ENCODE results near the gene POU4F2.
A peak's percentile ranks its signal among the peaks of the same experiment; 100 is the strongest.
"Not testable (repeated sequence)": the region's sequence is repeated elsewhere in the genome, so short reads cannot be mapped to it uniquely, and the experiment has no call there.

The POU4F2 gene

DNA sequence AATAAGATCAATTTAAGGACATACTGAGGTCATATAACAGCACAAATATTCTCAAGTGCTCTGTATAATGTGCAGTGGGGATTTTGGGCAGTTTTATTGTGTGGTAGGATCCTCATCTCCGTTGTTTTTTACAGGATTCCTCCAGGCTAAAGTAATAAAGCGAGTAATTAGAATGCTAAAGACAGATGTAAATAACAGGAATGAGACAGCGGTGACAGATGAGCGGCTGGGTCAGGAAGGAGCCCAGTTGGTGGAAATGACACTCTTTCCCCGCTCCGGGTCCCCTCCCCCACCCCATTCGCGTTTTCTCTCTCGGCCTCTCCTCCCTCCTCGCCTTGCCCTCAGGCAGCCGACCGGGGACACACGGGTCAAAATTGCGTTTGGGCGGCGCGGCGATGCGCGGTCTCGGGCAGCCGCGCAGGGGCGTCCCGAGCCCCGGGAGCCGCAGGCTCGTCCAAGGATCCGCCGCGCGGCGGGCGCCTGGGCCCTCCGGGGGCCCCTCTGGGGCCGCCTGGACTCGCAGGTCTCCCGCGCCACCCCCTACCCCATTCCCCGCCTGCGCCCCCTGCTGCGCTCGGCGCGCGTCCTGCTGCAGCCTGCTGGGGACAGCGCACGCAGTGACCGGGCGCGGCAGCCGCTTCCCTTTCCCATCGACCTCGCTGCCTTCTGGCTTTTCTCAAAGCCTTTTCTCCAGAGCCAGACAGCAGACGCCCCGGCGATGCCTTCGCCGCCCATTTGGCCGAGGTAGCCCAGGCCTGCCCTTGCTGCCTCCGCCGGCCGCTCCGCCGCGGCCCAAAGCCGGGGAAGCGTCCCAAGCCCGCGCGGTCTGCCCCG is 16.2 kb downstream of the POU4F2 start:
- peak; percentile 41 for DNase-seq (ENCODE audit: low spot score)

DNA sequence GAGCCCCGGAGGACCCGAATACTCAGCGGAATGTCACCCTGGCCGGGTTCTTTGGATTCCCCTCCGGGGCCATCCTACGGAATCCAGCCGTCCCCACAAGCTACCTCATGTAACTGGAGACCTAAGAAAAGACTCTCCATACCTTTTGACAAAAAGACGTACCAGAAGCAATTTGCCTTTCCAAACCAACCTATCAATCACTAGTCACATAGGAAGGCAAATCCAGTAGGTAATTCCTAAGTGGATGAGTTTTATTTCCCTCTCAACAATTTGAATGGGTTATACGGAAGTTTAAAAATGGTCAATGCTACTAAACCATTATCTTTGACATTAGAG is 16.8 kb downstream of the POU4F2 start:
- DNase-seq (ENCODE audit: low spot score), result no peak

DNA sequence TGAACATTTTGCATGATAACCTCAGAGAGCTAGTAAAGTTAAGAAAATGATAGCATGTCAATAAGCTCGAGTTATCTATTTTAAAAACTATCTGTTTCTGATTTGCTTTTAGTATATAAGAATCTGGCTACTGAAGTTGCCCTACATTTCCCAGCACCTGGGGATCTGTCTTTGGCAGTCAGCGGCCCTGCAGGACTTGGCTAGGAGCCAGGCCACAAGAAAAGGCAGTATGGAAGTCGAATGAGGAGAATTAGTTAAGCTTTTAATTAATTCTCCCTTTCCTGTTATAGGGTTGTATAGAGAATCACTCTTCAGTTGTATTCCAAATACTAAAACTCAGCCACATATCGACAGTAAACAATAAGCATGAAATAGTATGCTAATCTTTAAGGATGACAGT is 22.7 kb downstream of the POU4F2 start:
- no peak for DNase-seq (ENCODE audit: low spot score)

DNA sequence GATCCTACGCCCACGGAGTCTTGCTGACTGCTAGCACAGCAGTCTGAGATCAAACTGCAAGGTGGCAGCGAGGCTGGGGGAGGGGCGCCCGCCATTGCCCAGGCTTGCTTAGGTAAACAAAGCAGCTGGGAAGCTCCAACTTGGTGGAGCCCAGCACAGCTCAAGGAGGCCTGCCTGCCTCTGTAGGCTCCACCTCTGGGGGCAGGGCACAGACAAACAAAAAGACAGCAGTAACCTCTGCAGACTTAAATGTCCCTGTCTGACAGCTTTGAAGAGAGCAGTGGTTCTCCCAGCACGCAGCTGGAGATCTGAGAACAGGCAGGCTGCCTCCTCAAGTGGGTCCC is 25.2 kb downstream of the POU4F2 start:
- DNase-seq (ENCODE audit: low spot score), result not testable (repeated sequence)

DNA sequence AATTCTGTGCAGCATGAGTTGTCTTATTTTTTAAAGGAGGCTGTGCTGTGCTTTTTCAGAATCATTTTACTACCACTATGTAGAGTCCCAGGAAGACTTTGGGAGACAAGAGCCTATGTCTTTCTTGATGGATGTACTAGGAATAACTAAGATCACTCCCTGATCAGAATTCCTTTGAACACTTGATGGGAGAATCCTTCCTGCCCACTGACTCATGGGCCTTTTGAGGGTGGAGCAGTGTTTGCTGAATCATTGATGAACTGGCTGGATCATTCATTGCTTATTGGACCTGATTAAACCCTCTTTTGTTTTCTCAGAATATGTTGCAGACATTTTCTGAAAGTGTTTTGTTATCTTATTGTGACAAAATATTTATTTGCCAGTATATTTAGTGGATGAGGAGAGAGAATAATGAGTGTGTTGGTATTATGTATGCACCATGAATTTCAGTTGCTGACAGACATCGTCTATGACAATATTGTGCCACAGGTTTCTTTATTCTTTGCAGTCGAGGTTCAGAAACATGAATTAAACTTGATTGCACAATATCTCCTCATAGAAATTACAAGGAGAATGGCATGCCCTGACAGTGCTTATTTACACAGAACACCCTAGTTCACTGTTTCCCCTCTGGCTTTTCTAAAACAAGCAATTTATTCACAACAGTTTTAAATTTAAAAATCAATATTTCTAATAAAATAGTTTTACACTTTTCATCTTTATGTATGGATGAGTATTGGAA is 36.3 kb downstream of the POU4F2 start:
- DNase-seq (ENCODE audit: low spot score), result no peak

Measured in AG08396 (cell line).